GM23338 (cell line): ENCODE measurements around the gene SPTLC2. TPM values are rescaled to one million over a fixed set of nuclear protein-coding genes. Genes with fewer than 3 reads are reported as not detected.

Source experiments
- ATAC-seq: fragments of 200-7000 bp; cut with Tn5 transposase; 3 replicates; pipeline ENCODE4 v1.9.1; 2020
- DNase-seq: peaks from one replicate; pipeline ENCODE4 v3.0.0-alpha.2; 2015; ENCODE audit warnings: low spot score
- H2AFZ ChIP-seq: fragments of 200-600 bp; sonication (generic); 2 replicates; pipeline ENCODE4 v1.8.0; 2016; ENCODE audit warnings: antibody characterized with exemption, mild to moderate bottlenecking, moderate library complexity
- H3F3A ChIP-seq: fragments of 200-600 bp; sonication (generic); replicated peaks from 2 replicates; pipeline ENCODE4 v1.8.0; 2017; ENCODE audit warnings: antibody characterized with exemption, mixed run types, low read depth
- H3K27ac ChIP-seq: fragments of 200-600 bp; sonication (generic); 2 replicates; pipeline ENCODE4 v1.6.1; 2016; ENCODE audit warnings: low read depth
- H3K27me3 ChIP-seq: fragments of 200-600 bp; sonication (generic); 2 replicates; pipeline ENCODE4 v1.8.0; 2016; ENCODE audit warnings: mild to moderate bottlenecking, mixed run types, moderate library complexity; ENCODE audit not compliant: insufficient read depth
- H3K36me3 ChIP-seq: fragments of 200-600 bp; sonication (generic); 2 replicates; pipeline ENCODE4 v1.8.0; 2016; ENCODE audit warnings: mild to moderate bottlenecking; ENCODE audit not compliant: insufficient read depth
- H3K4me1 ChIP-seq: fragments of 200-600 bp; sonication (generic); 2 replicates; pipeline ENCODE4 v1.8.0; 2016; ENCODE audit warnings: mild to moderate bottlenecking, moderate library complexity; ENCODE audit not compliant: insufficient read depth
- H3K4me2 ChIP-seq: fragments of 200-600 bp; sonication (generic); 2 replicates; pipeline ENCODE4 v1.7.1; 2017; ENCODE audit warnings: mixed run types
- H3K4me3 ChIP-seq: fragments of 200-600 bp; sonication (generic); 2 replicates; pipeline ENCODE4 v1.6.1; 2016; ENCODE audit warnings: mixed run types
- H3K79me2 ChIP-seq: fragments of 200-600 bp; sonication (generic); replicated peaks from 2 replicates; pipeline ENCODE4 v1.8.0; 2017; ENCODE audit warnings: mild to moderate bottlenecking; ENCODE audit not compliant: insufficient read depth
- H3K9me2 ChIP-seq: fragments of 200-600 bp; sonication (generic); 2 replicates; pipeline ENCODE4 v1.8.0; 2017; ENCODE audit not compliant: insufficient read depth
- H4K20me1 ChIP-seq: fragments of 200-600 bp; sonication (generic); replicated peaks from 2 replicates; pipeline ENCODE4 v1.8.0; 2017; ENCODE audit warnings: mild to moderate bottlenecking; ENCODE audit not compliant: insufficient read depth
- H3K27ac Mint-ChIP-seq: 2 replicates; pipeline ENCODE4 v1.8.0; 2020; ENCODE audit warnings: inconsistent platforms, mild to moderate bottlenecking, moderate library complexity, mixed read lengths
- H3K27me3 Mint-ChIP-seq: 3 replicates; pipeline ENCODE4 v1.8.0; 2022; ENCODE audit warnings: low read depth, mild to moderate bottlenecking, moderate library complexity, mixed read lengths, inconsistent platforms; ENCODE audit not compliant: insufficient read depth, poor library complexity
- H3K36me3 Mint-ChIP-seq: 3 replicates; pipeline ENCODE4 v1.8.0; 2021; ENCODE audit warnings: low read depth, mild to moderate bottlenecking, inconsistent platforms, moderate library complexity, mixed read lengths
- H3K4me1 Mint-ChIP-seq: 3 replicates; pipeline ENCODE4 v1.8.0; 2020; ENCODE audit warnings: mild to moderate bottlenecking, inconsistent platforms, mixed read lengths
- H3K4me3 Mint-ChIP-seq: 3 replicates; pipeline ENCODE4 v1.8.0; 2021; ENCODE audit warnings: moderate library complexity, mild to moderate bottlenecking, inconsistent platforms, mixed read lengths
- H3K9me3 Mint-ChIP-seq: 3 replicates; pipeline ENCODE4 v1.8.0; 2020; ENCODE audit warnings: moderate library complexity, mild to moderate bottlenecking, inconsistent platforms, mixed read lengths
- CREB1 ChIP-seq: fragments of 250-450 bp; sonication (Bioruptor Pico); IDR thresholded peaks from 2 replicates; pipeline ENCODE4 v1.5.0; 2020; ENCODE audit warnings: low read depth, mild to moderate bottlenecking, moderate library complexity
- ETS1 ChIP-seq: IDR thresholded peaks from 2 replicates; pipeline ENCODE4 v1.6.1; 2016; ENCODE audit warnings: antibody characterized with exemption
- EZH2 ChIP-seq: fragments of 200-600 bp; sonication (generic); IDR thresholded peaks from one replicate; pipeline ENCODE4 v1.8.0; 2017; ENCODE audit warnings: antibody characterized with exemption, mild to moderate bottlenecking, low read depth; ENCODE audit not compliant: unreplicated experiment
- JUNB ChIP-seq: IDR thresholded peaks from one replicate; pipeline ENCODE4 v1.6.1; 2016; ENCODE audit warnings: antibody characterized with exemption; ENCODE audit not compliant: unreplicated experiment
- NANOG ChIP-seq: IDR thresholded peaks from 2 replicates; pipeline ENCODE4 v1.6.1; 2016; ENCODE audit warnings: antibody characterized with exemption, borderline replicate concordance
- POLR2AphosphoS5 ChIP-seq: IDR thresholded peaks from 2 replicates; pipeline ENCODE4 v1.6.1; 2016; ENCODE audit warnings: antibody characterized with exemption, low read depth
- REST ChIP-seq: IDR thresholded peaks from one replicate; pipeline ENCODE4 v1.6.1; 2018; ENCODE audit warnings: antibody characterized with exemption; ENCODE audit not compliant: unreplicated experiment
- STAT1 ChIP-seq: IDR thresholded peaks from one replicate; pipeline ENCODE4 v1.6.1; 2016; ENCODE audit warnings: antibody characterized with exemption; ENCODE audit not compliant: unreplicated experiment
- ZNF114 ChIP-seq: fragments of 250-450 bp; sonication (Bioruptor Pico); IDR thresholded peaks from 2 replicates; pipeline ENCODE4 v1.5.0; 2020; ENCODE audit warnings: mild to moderate bottlenecking, moderate library complexity
- ZNF331 ChIP-seq: fragments of 250-450 bp; sonication (Bioruptor Pico); IDR thresholded peaks from 2 replicates; pipeline ENCODE4 v1.5.0; 2020; ENCODE audit warnings: low read depth, mild to moderate bottlenecking, moderate library complexity
- ZNF462 ChIP-seq: fragments of 250-450 bp; sonication (Bioruptor Pico); IDR thresholded peaks from 2 replicates; pipeline ENCODE4 v1.5.0; 2020; ENCODE audit warnings: mild to moderate bottlenecking, moderate library complexity
- polyA plus RNA-seq: library from polyadenylated mRNA; unstranded; fragments of >200 nt; fragmentation: Nextera tagmentation; extraction: Ambion mirVana; gene quantifications from 2 replicates; pipeline ENCODE4 v1.2.1, GENCODE V29; 2016
- total RNA-seq: library from RNA; depleted of rRNA; stranded (reverse); fragments of >200 nt; shearing (Covaris generic); gene quantifications from 2 replicates; pipeline ENCODE4 v1.2.3, GENCODE V29; 2014

The SPTLC2 gene
- total and polyA plus RNA-seq, 2 experiments from 2014 or later = 22.3 to 38.9 TPM

GRCh38 chr14:77641534-77642341, 25.3 kb upstream of the SPTLC2 start:
- H3K4me1 ChIP-seq = peaks cover 8% of the 10 kb centered on the region; the same call in 1 of the 2 replicates
- no peaks in the 10 kb centered on the region for H3K9me2 ChIP-seq
- no peaks in the 10 kb centered on the region; the same call in 2 of the 3 replicates for H3K4me1 Mint-ChIP-seq
- H3K4me3 Mint-ChIP-seq = no peak overlapping the region
- DNase-seq = peak; percentile 14
- no peaks in the 10 kb centered on the region for H3F3A ChIP-seq
- peak overlapping the region; percentile 41; the same call in 1 of the 2 replicates for H3K4me3 ChIP-seq
- H3K36me3 ChIP-seq = no peaks in the 10 kb centered on the region
- H3K27ac Mint-ChIP-seq = no peak overlapping the region
- H3K27ac ChIP-seq = no peak overlapping the region
- TF ChIP-seq ZNF331 (CRISPR knock-in tag) (no peak), ZNF462 (CRISPR knock-in tag) (no peak), JUNB (no peak), ZNF114 (CRISPR knock-in tag) (no peak), REST (no peak), ETS1 (no peak), POLR2AphosphoS5 (no peak), EZH2 (no peak), STAT1 (no peak), CREB1 (CRISPR knock-in tag) (no peak), NANOG (no peak)
- H3K27me3 ChIP-seq = no peaks in the 10 kb centered on the region
- H2AFZ ChIP-seq = peak overlapping the region; percentile 89; the same call in 1 of the 2 replicates
- H3K36me3 Mint-ChIP-seq = peaks cover 3% of the 10 kb centered on the region; the same call in 1 of the 3 replicates
- no peaks in the 10 kb centered on the region for H4K20me1 ChIP-seq
- peak; percentile 71 for ATAC-seq
- H3K79me2 ChIP-seq = no peaks in the 10 kb centered on the region
- H3K4me2 ChIP-seq = no peak overlapping the region
- no peaks in the 10 kb centered on the region for H3K27me3 Mint-ChIP-seq
- peaks cover 13% of the 10 kb centered on the region for H3K9me3 Mint-ChIP-seq
